GM21526 (cell line): Measurements from ENCODE around the gene MED15.

Experiments
- ATAC-seq: cut with Tn5 transposase; IDR thresholded peaks from one replicate; pipeline ENCODE4 v1.9.1; 2021; ENCODE audit warnings: moderate library complexity; ENCODE audit not compliant: unreplicated experiment, low FRiP score

The MED15 gene

DNA sequence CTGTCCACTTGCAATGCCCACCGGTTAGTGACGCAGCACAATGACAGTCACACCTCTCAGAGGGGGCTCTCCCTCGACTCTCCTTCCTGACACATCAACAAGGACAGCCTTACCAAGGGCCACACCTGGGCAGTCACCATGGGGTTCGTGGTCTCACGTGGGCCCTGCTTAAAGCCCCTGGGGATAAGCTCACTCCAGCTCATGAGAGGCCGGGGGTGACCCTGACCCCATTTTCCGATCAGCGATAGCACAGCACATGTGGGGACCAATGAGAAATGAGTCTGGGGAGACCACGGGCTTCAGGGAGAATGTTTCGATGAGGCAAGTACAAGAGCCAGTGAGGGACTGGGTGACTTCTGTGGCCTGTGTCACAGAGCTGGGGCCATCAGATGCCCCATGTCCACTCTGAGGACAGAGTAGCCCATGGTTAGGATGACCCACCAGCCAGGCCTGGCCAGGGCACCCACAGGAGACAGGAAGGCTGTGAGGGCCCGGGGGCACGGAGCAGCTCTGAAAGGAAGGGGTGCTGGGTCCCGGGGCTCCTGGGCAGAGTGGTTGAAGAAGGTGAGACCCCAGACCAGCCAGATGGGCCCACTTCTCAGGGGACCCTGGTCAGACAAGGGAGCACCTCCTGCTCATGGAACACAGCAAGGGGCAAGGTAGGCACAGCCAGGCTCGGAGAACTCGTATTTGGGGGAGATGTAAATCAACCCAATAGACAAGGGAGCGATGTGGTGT lies 128.8 kb downstream of the MED15 start:
- no peak for ATAC-seq

DNA sequence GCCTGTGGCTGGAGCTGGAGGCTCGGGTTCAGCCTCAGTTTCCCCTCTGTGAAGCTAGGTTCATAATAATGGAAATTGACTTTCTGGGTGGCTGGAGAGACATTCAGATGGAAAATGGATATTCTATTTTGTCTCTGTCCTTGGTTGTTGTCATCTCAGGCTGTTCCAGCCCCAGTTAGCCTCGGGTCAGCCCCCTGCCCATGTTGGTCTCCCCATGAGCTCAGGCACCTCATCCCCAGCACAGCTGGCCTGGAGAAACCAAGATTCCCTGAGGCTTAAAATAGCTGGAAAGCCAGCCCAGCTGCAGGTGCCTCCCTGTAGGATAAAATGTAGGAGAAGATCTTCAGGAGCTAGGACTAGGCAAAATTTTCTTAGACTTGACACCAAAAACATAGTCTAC lies 129.5 kb downstream of the MED15 start:
- no peak for ATAC-seq
